HG02759 (cell line): ENCODE results near the gene IL17RB.
A peak's percentile ranks its signal among the peaks of the same experiment; 100 is the strongest.

ENCODE experiments used
- ATAC-seq: cut with Tn5 transposase; IDR thresholded peaks from one replicate; pipeline ENCODE4 v1.9.1; 2021; ENCODE audit warnings: mild to moderate bottlenecking, moderate library complexity; ENCODE audit not compliant: unreplicated experiment

Gene IL17RB, protein sequence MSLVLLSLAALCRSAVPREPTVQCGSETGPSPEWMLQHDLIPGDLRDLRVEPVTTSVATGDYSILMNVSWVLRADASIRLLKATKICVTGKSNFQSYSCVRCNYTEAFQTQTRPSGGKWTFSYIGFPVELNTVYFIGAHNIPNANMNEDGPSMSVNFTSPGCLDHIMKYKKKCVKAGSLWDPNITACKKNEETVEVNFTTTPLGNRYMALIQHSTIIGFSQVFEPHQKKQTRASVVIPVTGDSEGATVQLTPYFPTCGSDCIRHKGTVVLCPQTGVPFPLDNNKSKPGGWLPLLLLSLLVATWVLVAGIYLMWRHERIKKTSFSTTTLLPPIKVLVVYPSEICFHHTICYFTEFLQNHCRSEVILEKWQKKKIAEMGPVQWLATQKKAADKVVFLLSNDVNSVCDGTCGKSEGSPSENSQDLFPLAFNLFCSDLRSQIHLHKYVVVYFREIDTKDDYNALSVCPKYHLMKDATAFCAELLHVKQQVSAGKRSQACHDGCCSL

DNA sequence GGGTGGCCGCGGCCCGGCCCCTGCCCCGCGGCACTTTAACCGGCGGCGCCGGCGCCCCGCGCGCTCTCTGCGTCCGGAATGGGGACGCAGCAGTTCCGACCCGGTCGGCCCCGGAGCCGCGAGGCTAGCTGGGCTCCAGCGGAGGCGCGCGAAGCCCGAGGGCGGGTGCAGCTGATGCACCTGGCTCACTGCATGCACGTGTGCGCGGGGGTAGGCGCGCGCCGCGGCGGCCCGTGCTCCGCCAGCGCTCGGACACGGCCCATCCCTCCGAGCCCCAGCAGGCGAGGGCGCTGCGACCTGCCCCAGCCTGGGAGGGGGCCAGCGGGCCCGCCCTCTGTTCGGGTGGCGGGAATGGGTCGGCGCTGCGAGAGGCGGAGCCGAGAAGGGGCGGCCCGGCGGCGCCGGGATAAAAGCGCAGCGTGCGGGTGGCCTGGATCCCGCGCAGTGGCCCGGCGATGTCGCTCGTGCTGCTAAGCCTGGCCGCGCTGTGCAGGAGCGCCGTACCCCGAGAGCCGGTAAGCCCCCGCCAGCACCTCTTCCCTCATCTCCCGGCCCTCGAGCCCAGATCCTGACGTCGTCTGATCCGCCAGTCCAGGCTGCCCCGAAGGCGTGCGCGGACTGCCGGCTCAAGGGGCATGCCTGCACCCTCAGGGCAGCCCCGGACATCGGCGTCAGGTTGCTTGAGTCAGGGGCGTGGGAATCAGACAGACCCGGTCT, at the start of gene IL17RB, which contains the start of gene CHDH:
Gene IL17RB (plus strand): TSS at position 435 of the 717 bp plus-strand sequence. CDS start 21 bp downstream, at position 456.
Gene CHDH (minus strand): TSS at position 286 of the 717 bp plus-strand sequence. CDS start 22,411 bp downstream, outside the sequence.
- peak; percentile 64 for ATAC-seq

DNA sequence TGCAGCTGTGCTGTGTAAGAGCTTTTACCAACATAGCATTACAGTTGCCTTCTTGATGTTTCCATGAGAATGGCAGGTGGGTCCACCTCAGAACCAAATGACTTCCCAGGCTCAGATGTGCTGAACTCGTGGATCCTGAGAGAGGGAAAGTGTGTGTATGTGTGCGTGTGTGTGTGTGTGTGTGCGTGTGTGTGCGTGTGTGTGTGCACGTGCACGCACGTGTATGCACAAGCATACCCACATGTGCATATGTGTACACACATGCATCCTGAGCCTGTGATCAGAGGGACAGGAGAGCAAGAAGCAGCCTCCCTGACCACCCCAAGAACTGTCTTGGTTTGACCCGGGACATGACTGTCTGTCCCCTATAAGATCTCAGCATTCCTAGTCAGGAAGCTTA, 48.2 kb upstream of the IL17RB start:
- ATAC-seq: no peak

DNA sequence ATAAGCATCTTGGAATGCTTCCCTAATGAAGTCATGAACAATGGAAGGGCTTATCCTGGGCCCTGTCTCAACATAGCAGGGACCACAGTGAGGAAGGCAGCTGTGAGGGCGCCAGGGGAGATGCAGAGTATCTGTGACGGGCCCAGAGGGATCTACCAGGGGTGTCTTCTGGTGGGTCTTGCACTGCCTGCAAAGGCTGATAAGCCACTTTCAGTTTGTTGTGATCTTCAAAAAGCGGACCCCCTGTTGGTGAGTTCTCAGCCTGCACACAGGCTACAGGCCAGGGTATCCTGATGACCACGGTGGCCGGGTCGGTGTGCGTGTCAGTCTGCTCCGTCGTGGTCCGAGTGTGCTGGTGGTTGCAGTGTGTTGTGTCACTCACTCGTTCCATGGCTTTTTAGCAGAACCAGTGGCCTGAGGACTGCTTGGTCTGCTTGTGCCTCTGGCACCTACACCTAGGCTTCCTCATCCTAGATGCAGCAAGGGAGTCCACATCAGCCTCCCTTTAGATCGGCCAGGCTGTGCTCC, 47.0 kb upstream of the IL17RB start:
- no peak for ATAC-seq

DNA sequence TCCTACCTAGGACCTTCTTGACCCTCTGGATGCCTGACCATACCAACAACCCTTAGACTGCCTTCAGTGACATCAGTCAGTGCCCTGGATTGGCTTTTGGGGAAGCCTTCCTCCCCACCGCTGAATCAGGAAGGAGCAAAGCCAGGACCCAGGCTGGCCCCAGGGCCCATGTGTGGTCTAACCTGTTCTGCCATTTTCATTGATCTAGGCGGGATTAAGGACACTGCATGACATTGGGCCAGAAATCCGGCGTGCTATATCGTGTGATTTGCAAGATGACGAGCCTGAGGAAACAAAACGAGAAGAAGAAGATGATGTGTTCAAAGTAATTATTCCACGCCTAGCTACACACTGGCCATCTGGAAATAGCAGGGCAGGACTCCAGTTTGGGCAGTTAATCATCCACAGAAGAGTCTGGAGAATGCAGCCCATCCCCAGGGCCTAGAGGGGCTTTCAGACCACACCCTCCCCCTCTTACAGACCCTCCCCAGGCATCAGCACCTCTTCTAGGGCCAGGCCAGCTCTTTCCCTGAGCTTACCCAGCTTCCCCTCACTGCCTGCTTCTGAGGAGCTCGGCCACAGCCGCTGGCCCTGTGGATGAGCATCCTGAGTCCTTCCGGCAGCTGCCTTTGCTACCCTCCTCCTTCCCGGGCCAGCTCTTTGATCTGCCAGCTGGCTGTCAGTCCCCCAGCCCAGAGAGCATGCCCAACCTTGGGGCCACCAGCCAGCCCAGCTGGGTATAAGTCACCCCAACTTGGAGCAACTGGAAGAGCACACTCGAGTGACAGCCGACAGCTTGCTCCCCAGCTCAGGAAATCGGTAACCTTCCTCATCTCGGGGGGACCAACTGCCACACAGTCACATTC, 46.1 kb upstream of the IL17RB start:
- ATAC-seq: no peak

DNA sequence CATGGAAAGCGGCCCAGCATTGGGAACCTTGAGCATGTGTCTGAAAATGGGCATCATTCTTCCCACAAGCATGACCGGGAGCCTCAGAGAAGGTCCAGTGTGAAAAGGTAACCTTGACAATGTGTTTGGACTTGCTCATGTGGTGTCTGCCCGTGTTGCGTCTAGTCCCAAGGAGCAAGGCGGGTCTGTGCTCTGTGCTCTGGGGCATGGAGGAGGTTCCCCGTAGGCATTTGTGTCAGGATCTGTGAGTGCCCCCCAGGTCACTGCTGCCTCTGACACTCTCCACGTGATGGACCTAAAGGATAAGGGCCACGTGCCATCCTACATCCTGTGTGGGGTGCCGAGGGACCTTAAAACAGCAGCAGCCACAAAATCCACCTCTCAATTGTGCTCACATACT, 45.0 kb upstream of the IL17RB start:
- no peak for ATAC-seq

DNA sequence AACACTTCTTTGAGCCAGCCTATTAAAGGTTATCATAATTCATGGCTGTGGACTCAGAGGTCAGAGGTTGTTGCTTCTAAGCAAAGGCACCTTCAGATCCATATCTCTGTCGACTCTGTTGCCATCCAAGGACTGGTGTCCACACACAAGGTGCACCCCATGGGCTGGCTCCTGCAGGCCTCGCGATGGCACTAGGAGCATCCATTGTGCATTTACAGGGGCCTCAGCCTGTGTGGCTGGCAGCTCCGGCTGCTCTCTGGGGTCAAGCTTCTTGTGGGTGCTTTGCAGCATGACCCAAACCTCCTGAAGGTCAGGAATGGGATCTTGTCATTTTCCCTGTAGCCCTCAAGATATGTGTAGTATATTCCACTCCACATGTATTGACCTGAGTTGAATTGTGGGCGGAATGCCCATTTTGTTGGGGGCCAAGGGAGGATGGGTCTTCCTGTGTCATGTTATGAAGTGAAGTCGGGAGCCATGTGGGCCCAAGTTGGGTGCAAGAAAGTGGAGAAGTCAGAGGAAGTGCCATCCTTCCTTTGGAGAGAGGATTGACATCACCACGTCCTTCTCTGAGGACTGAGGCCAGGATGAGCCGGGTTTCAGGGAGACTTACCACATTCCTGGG, 44.0 kb upstream of the IL17RB start:
- no peak for ATAC-seq

DNA sequence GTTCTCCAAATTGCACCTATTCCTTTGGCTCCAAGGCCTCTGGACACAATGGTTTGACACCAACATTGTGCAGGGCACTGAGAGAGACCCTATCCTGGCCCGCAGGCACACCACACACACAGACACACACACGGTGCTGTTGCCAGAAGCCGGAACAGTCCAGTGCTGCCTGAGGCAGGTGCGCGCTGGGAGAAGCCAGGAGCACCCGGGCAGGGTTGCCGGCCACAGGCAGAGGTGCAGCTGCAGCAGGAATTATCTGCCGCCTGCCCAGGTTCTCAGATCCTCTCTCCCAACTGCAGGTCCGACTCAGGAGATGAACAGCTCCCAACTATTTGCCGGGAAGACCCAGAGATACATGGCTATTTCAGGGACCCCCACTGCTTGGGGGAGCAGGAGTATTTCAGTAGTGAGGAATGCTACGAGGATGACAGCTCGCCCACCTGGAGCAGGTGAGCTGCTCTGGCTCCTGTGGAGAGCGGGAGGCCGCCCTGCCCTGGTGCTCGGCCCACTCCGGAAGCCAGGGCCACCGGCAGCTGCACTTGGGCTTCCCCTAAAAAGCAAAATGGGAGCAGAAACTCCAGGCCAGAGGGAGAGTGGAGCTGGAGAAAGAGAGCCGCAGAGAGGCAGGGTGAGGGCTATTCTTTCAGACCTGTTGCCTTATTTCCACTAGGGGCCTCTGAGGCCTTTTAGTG, 43.1 kb upstream of the IL17RB start:
- no peak for ATAC-seq

DNA sequence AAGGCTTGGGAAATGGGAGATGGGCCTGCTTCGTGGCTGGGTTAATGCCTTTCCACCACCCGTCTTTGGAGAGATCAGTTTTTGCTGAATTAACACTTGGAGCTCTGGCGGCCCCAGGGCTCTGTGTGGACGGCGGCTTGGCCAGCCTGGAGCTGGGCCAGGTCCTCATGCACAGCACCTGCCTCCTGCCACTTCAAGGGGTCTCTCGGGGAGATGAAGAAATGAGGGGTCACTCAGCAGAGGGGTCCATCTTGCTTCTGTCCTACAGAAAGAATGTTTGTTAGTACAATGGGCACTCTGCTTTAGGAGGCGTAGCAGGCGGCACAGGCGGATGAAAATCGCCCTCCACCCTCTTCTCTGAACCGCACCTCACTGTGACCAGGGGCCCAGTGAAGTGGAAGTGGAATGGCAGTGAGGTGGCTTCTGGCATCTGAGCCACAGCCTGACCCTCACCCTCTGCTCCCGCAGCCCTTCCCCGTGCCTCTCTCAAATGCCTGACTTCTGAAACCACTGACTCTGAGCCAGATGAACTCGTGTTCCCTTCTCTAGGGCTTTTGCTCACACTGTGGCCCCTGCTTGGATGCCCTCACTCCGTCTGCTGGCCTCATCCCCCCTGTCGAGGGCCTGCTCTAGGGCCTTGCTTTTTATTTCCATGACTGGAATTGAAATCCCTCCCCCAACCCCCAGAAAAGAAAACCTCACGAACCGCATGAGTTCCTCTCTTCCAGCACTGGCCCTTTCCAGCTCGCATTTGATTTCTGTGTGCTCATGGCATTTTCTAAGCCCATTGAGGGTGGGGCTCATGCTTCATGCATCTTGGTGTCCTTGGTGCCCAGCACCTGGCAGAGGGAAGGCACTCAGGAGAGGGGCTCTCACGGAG, 42.3 kb upstream of the IL17RB start:
- ATAC-seq: no peak

DNA sequence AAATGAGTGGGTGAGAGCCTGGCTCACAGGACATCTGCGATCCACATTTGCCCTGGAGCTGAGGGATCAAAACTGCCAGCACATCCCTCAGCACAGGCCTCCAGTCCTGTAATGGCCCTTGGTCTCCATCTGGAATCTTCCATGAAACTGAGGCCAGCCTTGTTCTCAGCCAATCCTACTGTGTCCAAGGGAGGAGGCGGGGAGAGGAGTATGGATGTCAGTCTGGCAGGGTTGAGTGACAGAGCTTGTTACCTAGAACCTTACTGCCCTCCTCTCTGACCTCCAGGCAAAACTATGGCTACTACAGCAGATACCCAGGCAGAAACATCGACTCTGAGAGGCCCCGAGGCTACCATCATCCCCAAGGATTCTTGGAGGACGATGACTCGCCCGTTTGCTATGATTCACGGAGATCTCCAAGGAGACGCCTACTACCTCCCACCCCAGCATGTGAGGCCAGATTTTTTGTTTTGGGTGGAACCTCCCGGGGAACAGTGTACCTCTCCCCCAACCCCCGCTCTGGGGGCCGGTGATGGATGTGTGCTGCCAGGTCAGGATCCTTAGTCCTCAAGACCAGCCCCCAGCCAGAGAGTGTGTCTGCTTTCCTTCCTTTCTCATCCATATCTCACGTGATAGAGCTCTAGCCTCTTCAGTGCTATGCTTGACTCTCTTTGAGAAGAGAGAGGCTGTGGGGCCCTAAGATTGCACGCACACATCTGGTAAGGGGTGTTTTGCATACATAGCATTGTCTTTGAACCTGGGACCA, 41.5 kb upstream of the IL17RB start:
- ATAC-seq: peak; percentile 55

DNA sequence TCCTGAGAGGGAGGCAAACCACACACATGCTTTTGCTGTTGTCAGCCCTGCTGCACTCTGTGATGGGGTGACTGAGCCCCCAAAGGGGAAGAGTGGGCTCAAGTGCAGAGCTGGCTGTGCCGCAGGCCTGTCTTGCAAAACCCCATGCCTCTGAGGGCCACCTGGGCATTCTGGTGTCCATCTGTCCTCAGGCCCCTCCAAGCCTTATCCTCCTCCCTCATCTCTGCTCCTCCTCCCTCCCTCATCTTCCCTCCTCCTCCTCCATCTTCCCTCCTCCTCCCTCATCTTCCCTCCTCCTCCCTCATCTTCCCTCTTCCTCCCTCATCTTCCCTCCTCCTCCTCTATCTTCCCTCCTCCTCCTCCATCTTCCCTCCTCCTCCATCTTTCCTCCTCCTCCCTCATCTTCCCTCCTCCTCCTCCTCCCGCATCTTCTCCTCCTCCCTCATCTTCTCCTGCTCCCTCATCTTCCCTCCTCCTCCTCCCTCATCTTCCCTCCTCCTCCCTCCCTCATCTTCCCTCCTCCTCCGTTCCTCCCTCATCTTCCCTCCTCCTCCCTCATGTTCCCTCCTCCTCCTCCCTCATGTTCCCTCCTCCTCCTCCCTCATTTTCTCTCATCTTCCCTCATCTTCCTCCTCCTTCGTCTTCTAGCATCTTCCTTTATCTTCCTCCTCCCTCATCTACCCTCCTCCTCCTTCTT, 40.8 kb upstream of the IL17RB start:
- no peak for ATAC-seq

DNA sequence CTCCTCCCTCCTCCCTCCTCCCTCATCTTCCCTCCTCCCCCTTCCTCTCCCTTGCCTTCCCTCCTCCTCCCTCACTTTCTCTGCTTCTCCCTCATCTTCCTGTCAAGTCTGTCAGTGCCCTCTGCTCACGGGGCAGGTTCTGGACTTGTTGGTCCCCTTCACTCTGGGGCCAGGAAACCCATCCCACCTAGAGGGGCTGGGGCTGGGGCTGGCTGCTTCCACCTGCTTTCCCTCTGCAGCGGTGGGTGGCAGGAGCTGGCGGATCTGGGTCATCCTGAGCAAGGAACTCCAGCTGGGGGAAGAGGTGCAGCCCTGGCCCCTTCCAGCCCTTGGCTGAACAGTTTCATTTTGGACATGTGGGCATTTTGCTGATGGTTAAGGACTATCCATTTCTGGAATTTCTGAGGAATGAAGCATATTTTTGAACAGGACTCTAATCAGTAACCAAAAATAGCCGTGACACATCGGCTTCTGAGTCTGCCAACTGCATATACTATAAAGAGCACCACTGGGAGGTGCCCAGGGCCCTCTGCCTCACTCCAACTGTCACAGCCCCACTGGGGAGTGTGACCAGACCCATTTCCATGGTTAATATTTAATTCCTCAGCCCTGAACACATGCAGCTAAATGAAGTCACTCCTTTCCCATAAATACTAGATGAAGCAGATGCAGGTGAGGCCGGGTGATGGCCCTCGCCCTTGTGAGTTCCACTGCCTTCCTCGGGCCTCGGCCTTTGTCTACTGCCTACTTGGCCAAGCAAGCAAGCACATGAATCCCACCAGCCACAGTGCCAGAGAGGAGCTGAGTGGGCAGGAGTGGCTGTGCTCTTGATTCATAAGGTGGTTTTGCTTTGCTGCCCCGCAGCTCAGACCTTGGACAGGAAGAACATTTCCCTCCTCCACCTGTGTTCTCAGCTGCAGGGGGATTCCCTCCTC, 39.9 kb upstream of the IL17RB start:
- peak; percentile 73 for ATAC-seq

DNA sequence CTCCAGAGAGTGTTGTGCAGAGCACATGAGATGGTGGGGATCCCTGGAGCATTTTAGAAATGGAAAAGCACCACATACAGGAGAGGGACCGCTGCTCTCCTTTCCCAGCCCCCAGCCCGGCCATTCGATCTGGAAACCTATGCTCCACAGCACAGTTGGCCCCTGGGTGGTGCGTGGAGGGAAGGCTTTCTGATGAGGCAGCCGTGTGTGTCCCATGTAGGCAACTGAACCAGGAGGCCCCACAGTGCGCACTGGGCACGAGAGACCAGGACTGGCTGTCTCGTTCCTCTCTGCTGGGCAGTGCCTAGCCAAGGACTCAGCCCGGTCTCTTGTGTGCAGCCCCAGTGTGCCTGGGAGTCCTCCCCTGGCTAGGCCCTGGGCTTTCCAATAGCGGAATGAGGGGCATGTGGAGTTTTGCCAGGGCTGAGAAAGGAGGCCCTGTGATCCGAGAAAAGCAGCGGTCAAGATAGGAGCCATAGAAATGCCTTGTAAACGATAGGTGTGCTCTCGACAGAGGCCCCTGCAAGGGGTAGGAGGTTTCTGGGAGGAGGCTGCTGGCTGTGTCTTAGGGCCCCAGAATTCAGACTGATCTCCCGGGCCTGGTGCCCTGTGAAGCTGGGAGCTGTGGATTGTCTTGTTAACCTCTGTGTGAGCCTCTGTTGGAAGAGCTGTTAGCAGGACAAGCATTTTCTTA, 39.1 kb upstream of the IL17RB start:
- ATAC-seq: peak; percentile 10

DNA sequence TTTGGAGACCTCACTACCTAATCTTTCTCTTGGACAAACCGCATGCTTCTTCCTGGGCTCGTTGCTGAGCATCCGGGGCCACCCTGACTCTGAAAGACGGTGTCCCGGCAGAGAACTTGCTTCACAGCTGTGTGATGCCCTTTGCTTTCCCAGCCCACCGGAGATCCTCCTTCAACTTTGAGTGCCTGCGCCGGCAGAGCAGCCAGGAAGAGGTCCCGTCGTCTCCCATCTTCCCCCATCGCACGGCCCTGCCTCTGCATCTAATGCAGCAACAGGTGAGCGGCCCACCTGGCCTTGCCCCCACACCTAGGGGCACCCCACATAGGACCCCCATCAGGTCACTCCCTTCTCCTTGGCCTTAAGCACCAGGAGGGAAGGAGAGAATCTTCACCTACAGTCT, 37.9 kb upstream of the IL17RB start:
- no peak for ATAC-seq

DNA sequence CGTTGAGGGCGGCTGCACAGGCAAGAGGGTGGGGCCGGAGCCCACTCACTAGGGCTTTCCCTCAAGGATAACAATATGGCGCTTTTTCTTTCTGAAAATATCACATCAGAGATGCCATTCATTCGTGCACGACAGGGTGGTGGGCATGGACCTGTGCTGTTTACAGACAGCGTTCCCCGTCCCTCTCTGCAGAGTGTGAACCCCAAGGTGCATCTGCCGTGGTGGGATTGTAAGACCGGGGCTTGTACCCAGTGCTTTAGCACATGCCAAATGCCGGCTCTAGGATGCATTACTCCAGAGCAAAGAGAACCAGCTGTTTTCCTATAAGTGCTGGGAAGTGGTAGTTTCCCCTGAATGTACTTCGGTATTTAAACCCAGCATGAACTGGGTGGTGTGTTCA, 37.1 kb upstream of the IL17RB start:
- no peak for ATAC-seq

DNA sequence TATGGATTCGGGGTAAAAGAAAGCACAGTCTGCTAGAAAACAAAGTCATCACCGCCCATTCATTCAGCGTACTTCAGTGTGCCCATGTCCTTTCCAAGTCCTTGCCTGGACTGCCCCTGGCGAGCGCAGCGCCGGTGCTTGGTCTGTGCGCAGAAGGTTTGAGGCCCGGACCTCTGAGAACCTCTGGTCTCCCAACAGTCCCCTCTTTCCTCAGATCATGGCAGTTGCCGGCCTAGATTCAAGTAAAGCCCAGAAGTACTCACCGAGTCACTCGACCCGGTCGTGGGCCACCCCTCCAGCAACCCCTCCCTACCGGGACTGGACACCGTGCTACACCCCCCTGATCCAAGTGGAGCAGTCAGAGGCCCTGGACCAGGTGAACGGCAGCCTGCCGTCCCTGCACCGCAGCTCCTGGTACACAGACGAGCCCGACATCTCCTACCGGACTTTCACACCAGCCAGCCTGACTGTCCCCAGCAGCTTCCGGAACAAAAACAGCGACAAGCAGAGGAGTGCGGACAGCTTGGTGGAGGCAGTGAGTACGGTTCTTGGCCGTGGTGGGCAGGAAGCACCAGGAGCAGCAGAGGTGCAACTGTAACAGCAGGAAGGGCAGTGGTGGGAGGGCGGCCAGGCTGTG, 36.5 kb upstream of the IL17RB start:
- no peak for ATAC-seq
